Measurements from ENCODE around the gene ABCA13.

Gene ABCA13

GRCh38 chr7:48643431-48644013 lies 472.3 kb downstream of the ABCA13 start:
- DNase-seq, result no peak

DNA sequence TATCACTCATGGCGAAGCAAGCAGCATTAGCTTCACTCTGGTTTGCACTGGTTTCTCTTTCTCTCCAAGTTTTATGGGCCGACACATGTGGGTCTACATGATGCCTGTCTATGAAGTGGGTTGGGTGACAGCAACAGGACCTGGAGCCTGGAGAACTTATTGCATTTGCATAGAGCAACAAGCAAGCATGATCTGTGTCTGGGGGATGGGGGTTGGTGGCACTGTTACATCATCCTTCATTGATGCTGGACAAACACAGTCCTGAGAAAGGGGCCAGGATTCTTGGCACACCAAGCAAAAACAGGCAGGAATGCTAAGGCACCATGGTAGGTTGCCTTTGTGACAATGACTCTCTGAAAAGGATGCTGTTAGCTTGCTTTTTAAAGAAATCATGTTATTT lies 486.9 kb downstream of the ABCA13 start:
- DNase-seq, result no peak

DNA sequence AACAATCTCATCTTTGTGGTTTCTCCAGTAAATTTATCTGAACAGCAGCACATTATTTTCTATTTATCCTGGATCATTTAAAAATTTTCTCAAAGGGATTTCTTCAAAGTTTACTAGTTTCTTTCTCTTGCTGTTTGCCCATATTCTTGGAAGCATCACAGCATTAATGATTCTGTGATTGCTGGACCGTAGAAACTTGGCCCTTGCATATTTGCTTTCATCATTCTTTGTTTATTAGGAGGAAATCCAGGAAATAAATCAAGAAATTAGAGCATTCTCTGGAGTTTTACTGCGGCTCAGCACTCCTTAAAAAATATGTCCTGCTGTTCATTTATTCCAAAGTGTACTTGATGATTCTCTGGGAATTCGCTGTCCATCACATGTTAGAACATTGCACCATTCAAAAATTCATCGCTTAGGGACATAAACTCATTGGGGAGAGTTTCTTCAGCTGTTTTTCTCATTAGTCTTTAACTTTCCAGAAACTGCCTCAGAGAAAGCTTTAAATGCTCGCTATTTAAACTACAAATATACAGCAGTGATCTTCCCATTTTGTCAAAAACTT lies 489.1 kb downstream of the ABCA13 start:
- DNase-seq, result no peak

- no peak for DNase-seq
Measured at GRCh38 chr7:48664241-48664640, 493.0 kb downstream of the ABCA13 start.

GRCh38 chr7:48665353-48666135 lies 494.3 kb downstream of the ABCA13 start:
- DNase-seq, result no peak

GRCh38 chr7:48667407-48667806 lies 496.1 kb downstream of the ABCA13 start:
- DNase-seq, result no peak

DNA sequence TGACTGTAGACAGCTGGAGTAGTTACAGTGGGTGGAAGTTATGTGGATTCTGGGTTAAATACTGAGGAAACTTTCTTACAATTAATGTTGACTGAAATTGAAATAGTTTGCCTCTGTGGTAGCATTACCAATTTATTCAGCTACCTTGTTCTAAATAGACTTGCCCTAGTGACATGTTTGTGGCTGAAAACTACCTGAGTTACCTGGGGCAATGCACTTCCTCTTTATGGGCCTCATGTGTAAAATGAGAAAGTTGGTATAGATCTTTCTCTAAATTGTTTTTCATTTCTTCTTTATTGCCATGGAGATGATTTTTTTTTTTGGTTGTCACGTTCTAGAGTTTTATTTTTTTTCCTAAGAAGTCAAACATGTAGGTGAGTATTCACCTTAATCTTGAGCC lies 500.4 kb downstream of the ABCA13 start:
- DNase-seq, result no peak

GRCh38 chr7:48681006-48681405 lies 509.7 kb downstream of the ABCA13 start:
- no peak for DNase-seq

- DNase-seq, result no peak
Measured at GRCh38 chr7:48691788-48692187, 520.5 kb downstream of the ABCA13 start.

All from NCI-H2227 treated with DMSO at 0.1 percent for 48 hours (cell line).